KMS-11 (cell line): ENCODE measurements around the gene PRSS21.

Experiments
- H2AFZ ChIP-seq: fragments of 200-600 bp; sonication (generic); 2 replicates; pipeline ENCODE4 v1.6.1; 2016; ENCODE audit warnings: antibody characterized with exemption, mixed run types, low read depth
- H3K27ac ChIP-seq: fragments of 200-600 bp; sonication (generic); 2 replicates; pipeline ENCODE4 v1.6.1; 2016; ENCODE audit warnings: mild to moderate bottlenecking, mixed run types
- H3K27me3 ChIP-seq: fragments of 200-600 bp; sonication (generic); 2 replicates; pipeline ENCODE4 v1.6.1; 2017; ENCODE audit warnings: mild to moderate bottlenecking, low read depth, mixed run types, moderate library complexity; ENCODE audit not compliant: insufficient read depth
- H3K36me3 ChIP-seq: fragments of 200-600 bp; sonication (generic); 2 replicates; pipeline ENCODE4 v1.6.1; 2017; ENCODE audit warnings: mild to moderate bottlenecking, mixed run types; ENCODE audit not compliant: insufficient read depth
- H3K4me1 ChIP-seq: fragments of 200-600 bp; sonication (generic); 2 replicates; pipeline ENCODE4 v1.6.1; 2016; ENCODE audit warnings: mild to moderate bottlenecking, low read depth, mixed run types; ENCODE audit not compliant: poor library complexity, severe bottlenecking
- H3K4me2 ChIP-seq: fragments of 200-600 bp; sonication (generic); 2 replicates; pipeline ENCODE4 v1.7.0; 2016; ENCODE audit warnings: mild to moderate bottlenecking, mixed run types
- H3K4me3 ChIP-seq: fragments of 200-600 bp; sonication (generic); IDR thresholded peaks from 2 replicates; pipeline ENCODE4 v1.6.1; 2017; ENCODE audit warnings: low read depth, low read length, mixed read lengths; ENCODE audit not compliant: insufficient read depth
- H3K79me2 ChIP-seq: fragments of 200-600 bp; sonication (generic); 2 replicates; pipeline ENCODE4 v1.6.1; 2016; ENCODE audit warnings: low read depth, mixed run types; ENCODE audit not compliant: insufficient read depth
- H3K9ac ChIP-seq: fragments of 200-600 bp; sonication (generic); 2 replicates; pipeline ENCODE4 v1.6.1; 2016; ENCODE audit warnings: mild to moderate bottlenecking, mixed run types
- H4K20me1 ChIP-seq: fragments of 200-600 bp; sonication (generic); 2 replicates; pipeline ENCODE4 v1.6.1; 2016; ENCODE audit warnings: mild to moderate bottlenecking, mixed run types; ENCODE audit not compliant: insufficient read depth
- TF ChIP-seq, protein P1 (sequence below): fragments of 200-600 bp; sonication (generic); conservative IDR thresholded peaks from 2 replicates; pipeline ENCODE4 v1.6.1; 2017; ENCODE audit warnings: low read depth, mild to moderate bottlenecking, antibody characterized with exemption, low read length, moderate library complexity, mixed read lengths

PRSS21 gene

GRCh38 chr16:2856686-2857450 is 39.8 kb downstream of the PRSS21 start:
- H2AFZ ChIP-seq, result no peak overlapping the region
- no peaks in the 10 kb centered on the region for H4K20me1 ChIP-seq
- H3K4me2 ChIP-seq, result no peak overlapping the region
- peaks cover 80% of the 10 kb centered on the region for H3K27me3 ChIP-seq
- H3K27ac ChIP-seq, result no peak overlapping the region
- TF ChIP-seq, protein P1, sequence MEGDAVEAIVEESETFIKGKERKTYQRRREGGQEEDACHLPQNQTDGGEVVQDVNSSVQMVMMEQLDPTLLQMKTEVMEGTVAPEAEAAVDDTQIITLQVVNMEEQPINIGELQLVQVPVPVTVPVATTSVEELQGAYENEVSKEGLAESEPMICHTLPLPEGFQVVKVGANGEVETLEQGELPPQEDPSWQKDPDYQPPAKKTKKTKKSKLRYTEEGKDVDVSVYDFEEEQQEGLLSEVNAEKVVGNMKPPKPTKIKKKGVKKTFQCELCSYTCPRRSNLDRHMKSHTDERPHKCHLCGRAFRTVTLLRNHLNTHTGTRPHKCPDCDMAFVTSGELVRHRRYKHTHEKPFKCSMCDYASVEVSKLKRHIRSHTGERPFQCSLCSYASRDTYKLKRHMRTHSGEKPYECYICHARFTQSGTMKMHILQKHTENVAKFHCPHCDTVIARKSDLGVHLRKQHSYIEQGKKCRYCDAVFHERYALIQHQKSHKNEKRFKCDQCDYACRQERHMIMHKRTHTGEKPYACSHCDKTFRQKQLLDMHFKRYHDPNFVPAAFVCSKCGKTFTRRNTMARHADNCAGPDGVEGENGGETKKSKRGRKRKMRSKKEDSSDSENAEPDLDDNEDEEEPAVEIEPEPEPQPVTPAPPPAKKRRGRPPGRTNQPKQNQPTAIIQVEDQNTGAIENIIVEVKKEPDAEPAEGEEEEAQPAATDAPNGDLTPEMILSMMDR, result no peak
- no peaks in the 10 kb centered on the region for H3K79me2 ChIP-seq
- no peaks in the 10 kb centered on the region for H3K4me1 ChIP-seq
- no peak overlapping the region for H3K4me3 ChIP-seq
- no peaks in the 10 kb centered on the region for H3K36me3 ChIP-seq
- H3K9ac ChIP-seq, result no peak overlapping the region

GRCh38 chr16:2857451-2858244 is 40.6 kb downstream of the PRSS21 start, which contains the start of gene PRSS22:
Gene PRSS22, minus strand, starts transcription at chr16:2858170. Its CDS starts 66 bp downstream, at chr16:2858104.
- peak within 1 kb of the TSS; percentile 13; the same call in 1 of the 2 replicates for H3K4me2 ChIP-seq
- no peaks in the 10 kb centered on the region for H3K4me1 ChIP-seq
- H3K27me3 ChIP-seq, result peaks cover 77% of the 10 kb centered on the region
- no peaks in the 10 kb centered on the region for H4K20me1 ChIP-seq
- H3K36me3 ChIP-seq, result no peaks in the 10 kb centered on the region
- TF ChIP-seq, protein P1, result no peak
- H3K27ac ChIP-seq, result no peak within 1 kb of the TSS
- H3K9ac ChIP-seq, result no peak within 1 kb of the TSS
- H2AFZ ChIP-seq, result peak within 1 kb of the TSS; percentile 52; the same call in 1 of the 2 replicates
- H3K4me3 ChIP-seq, result no peak within 1 kb of the TSS
- no peaks in the 10 kb centered on the region for H3K79me2 ChIP-seq

- no peaks in the 10 kb centered on the region for H3K4me1 ChIP-seq
- H2AFZ ChIP-seq, result peak overlapping the region; percentile 52; the same call in 1 of the 2 replicates
- TF ChIP-seq, protein P1, result no peak
- no peaks in the 10 kb centered on the region for H4K20me1 ChIP-seq
- H3K27me3 ChIP-seq, result peaks cover 81% of the 10 kb centered on the region
- no peak overlapping the region for H3K9ac ChIP-seq
- H3K36me3 ChIP-seq, result no peaks in the 10 kb centered on the region
- no peaks in the 10 kb centered on the region for H3K79me2 ChIP-seq
- H3K4me3 ChIP-seq, result no peak overlapping the region
- H3K27ac ChIP-seq, result no peak overlapping the region
- peak overlapping the region; percentile 13; the same call in 1 of the 2 replicates for H3K4me2 ChIP-seq
Observed at GRCh38 chr16:2858245-2859025, 41.4 kb downstream of the PRSS21 start.

- Histone ChIP-seq H3K9ac (no peak overlapping the region), H4K20me1 (no peaks in the 10 kb centered on the region), H3K27ac (no peak overlapping the region), H3K79me2 (no peaks in the 10 kb centered on the region), H3K4me1 (no peaks in the 10 kb centered on the region), H3K4me2 (no peak overlapping the region), H3K36me3 (no peaks in the 10 kb centered on the region), H3K27me3 (peaks cover 86% of the 10 kb centered on the region), H2AFZ (no peak overlapping the region), H3K4me3 (no peak overlapping the region)
- TF ChIP-seq, protein P1, result no peak
Observed at GRCh38 chr16:2859686-2860265, 42.7 kb downstream of the PRSS21 start.
